GM12878 (cell line): ENCODE results near the gene OSM. TPM values are rescaled to one million over a fixed set of nuclear protein-coding genes. Genes with fewer than 3 reads are reported as not detected.

Experiments used
- ATAC-seq: fragments of 200-7000 bp; cut with Tn5 transposase; 3 replicates; pipeline ENCODE4 v1.9.1; 2020; ENCODE audit warnings: mild to moderate bottlenecking, moderate library complexity
- BruUV-seq: library from RNA; stranded (reverse); fragments of 400-500 nt; replicated peaks from 2 replicates; lab custom pipeline; 2021; lab: Mats Ljungman, UMichigan
- CTCF ChIA-PET: fragments of 300-600 bp; sonication (Branson Sonifier 250); formaldehyde crosslinking; extraction: SDS; loops from one replicate; lab custom pipeline; 2021; ENCODE audit warnings: inconsistent platforms; lab: Yijun Ruan, JAX
- POLR2A ChIA-PET: fragments of 350-600 bp; formaldehyde crosslinking; extraction: SDS; loops from one replicate; lab custom pipeline; 2021; ENCODE audit warnings: inconsistent platforms; lab: Charles Lee
- RAD21 ChIA-PET: fragments of 300-600 bp; sonication (Branson Sonifier 250); formaldehyde crosslinking; loops from one replicate; lab custom pipeline; 2023; ENCODE audit warnings: antibody characterized with exemption; ENCODE audit not compliant: unreplicated experiment; lab: Charles Lee
- SMC1A ChIA-PET: fragments of 300-600 bp; sonication (Branson Sonifier 250); formaldehyde crosslinking; loops from one replicate; lab custom pipeline; 2023; ENCODE audit not compliant: unreplicated experiment, uncharacterized antibody; lab: Charles Lee
- DNase-seq: peaks from one replicate; pipeline ENCODE4 v3.0.0-alpha.2; 2011; ENCODE audit warnings: low read depth, low spot score
- FAIRE-seq: peaks from 3 replicates; lab custom pipeline; 2011; peaks lifted over from hg19 to GRCh38; lab: Jason Lieb, UNC
- H2AFZ ChIP-seq: 2 replicates; pipeline ENCODE4 v1.6.0; 2011; ENCODE audit warnings: low read depth, low read length, control low read depth; ENCODE audit not compliant: control insufficient read depth
- H3K27ac ChIP-seq: 2 replicates; pipeline ENCODE4 v1.5.1; 2011; ENCODE audit warnings: control low read depth; ENCODE audit not compliant: control insufficient read depth, insufficient read depth
- H3K27me3 ChIP-seq, 2 experiments: replicated peaks in 1 of 2; 2 replicates each; pipeline versions ENCODE4 v1.6.0 to v1.6.1; 2011; ENCODE audit warnings: low read length in 1 of 2; ENCODE audit not compliant: control insufficient read depth in 2 of 2, insufficient read depth in 2 of 2
- H3K36me3 ChIP-seq, 2 experiments: 2 replicates each; pipeline ENCODE4 v1.5.1; 2011; ENCODE audit warnings: low read length in 1 of 2; ENCODE audit not compliant: control insufficient read depth in 2 of 2, insufficient read depth in 2 of 2
- H3K4me1 ChIP-seq: 2 replicates; pipeline ENCODE4 v1.6.1; 2011; ENCODE audit warnings: mild to moderate bottlenecking, low read length, moderate library complexity, mixed read lengths; ENCODE audit not compliant: control insufficient read depth, insufficient read depth
- H3K4me2 ChIP-seq: 2 replicates; pipeline ENCODE4 v1.6.0; 2011; ENCODE audit warnings: control low read depth; ENCODE audit not compliant: control insufficient read depth, insufficient read depth
- H3K4me3 ChIP-seq: fragments of 200-600 bp; sonication (generic); 2 replicates; pipeline ENCODE4 v1.5.1; 2016
- H3K79me2 ChIP-seq: 2 replicates; pipeline ENCODE4 v1.6.0; 2011; ENCODE audit warnings: low read length; ENCODE audit not compliant: control insufficient read depth, insufficient read depth
- H3K9ac ChIP-seq: 2 replicates; pipeline ENCODE4 v1.8.0; 2011; ENCODE audit warnings: low read length, control low read depth, mixed read lengths; ENCODE audit not compliant: control insufficient read depth, insufficient read depth
- H3K9me3 ChIP-seq: replicated peaks from 3 replicates; pipeline ENCODE4 v1.5.1; 2011; ENCODE audit warnings: mild to moderate bottlenecking, low read length; ENCODE audit not compliant: control insufficient read depth, insufficient read depth
- H4K20me1 ChIP-seq: 2 replicates; pipeline ENCODE4 v1.6.0; 2011; ENCODE audit not compliant: control insufficient read depth, insufficient read depth
- MEF2B ChIP-seq: fragments of 450-650 bp; IDR thresholded peaks from 2 replicates; pipeline ENCODE4 v1.6.1; 2018; ENCODE audit warnings: mild to moderate bottlenecking, moderate library complexity; ENCODE audit not compliant: partially characterized antibody, poor library complexity, severe bottlenecking
- SRF ChIP-seq, 2 experiments: IDR thresholded peaks; 2 replicates each; pipeline ENCODE4 v1.6.1; 2011; ENCODE audit warnings: low read depth in 2 of 2, low read length in 2 of 2, mild to moderate bottlenecking in 1 of 2, moderate library complexity in 1 of 2
- WGBS: methylation state at CpG from one replicate; pipeline ENCODE4 v1.1.6; 2016; ENCODE audit warnings: low lambda C conversion rate; ENCODE audit not compliant: insufficient replicate concordance, insufficient coverage; ENCODE audit errors: missing lambda C conversion rate; 5-methylcytosine and 5-hydroxymethylcytosine counted together
- in situ Hi-C: fragments of 300-500 bp; cut with MboI; formaldehyde crosslinking; loops from 9 replicates; pipeline ENCODE4 v1.14.3; 2018; ENCODE audit warnings: mixed read lengths
- intact Hi-C: fragments of 100-400 bp; cut with micrococcal nuclease; formaldehyde crosslinking; loops from one replicate; pipeline ENCODE4 v1.14.2; 2022; ENCODE audit not compliant: unreplicated experiment
- polyA plus RNA-seq, 11 experiments: library from polyadenylated mRNA; depleted of rRNA in 4 of 11; unstranded in 6 of 11; stranded (reverse) in 5 of 11; fragments of >200 nt; fragmentation: Nextera tagmentation in 4 of 11; fragmentation: Illumina TruSeq in 1 of 11; extraction: Ambion mirVana in 4 of 11; extraction: Trizol in 1 of 11; gene quantifications; 1 replicate in 1 of 11; 2 replicates in 10 of 11; pipeline versions ENCODE4 v1.2.1 to v1.2.3, GENCODE V29; 2011 to 2016; ENCODE audit warnings: inconsistent platforms in 2 of 11, missing spikeins in 2 of 11, low read depth in 1 of 11
- total RNA-seq, 4 experiments: library from RNA; depleted of rRNA in 3 of 4; stranded (reverse); fragments of >200 nt in 3 of 4; fragmentation: Illumina TruSeq in 1 of 4; extraction: Trizol in 1 of 4; gene quantifications; 2 replicates each; pipeline versions ENCODE4 v1.2.1 to v1.2.3, GENCODE V29; 2013 to 2021
- TF ChIP-seq, protein P1 (sequence below): fragments of 450-650 bp; IDR thresholded peaks from 2 replicates; pipeline ENCODE4 v1.6.1; 2016; ENCODE audit warnings: mild to moderate bottlenecking

The OSM gene
- total and polyA plus RNA-seq, 10 of the 15 experiments (the other 5 are each of a cell fraction or from before 2014, with no cell fraction given) = 0.06 to 1.4 (median 0.59) TPM

DNA sequence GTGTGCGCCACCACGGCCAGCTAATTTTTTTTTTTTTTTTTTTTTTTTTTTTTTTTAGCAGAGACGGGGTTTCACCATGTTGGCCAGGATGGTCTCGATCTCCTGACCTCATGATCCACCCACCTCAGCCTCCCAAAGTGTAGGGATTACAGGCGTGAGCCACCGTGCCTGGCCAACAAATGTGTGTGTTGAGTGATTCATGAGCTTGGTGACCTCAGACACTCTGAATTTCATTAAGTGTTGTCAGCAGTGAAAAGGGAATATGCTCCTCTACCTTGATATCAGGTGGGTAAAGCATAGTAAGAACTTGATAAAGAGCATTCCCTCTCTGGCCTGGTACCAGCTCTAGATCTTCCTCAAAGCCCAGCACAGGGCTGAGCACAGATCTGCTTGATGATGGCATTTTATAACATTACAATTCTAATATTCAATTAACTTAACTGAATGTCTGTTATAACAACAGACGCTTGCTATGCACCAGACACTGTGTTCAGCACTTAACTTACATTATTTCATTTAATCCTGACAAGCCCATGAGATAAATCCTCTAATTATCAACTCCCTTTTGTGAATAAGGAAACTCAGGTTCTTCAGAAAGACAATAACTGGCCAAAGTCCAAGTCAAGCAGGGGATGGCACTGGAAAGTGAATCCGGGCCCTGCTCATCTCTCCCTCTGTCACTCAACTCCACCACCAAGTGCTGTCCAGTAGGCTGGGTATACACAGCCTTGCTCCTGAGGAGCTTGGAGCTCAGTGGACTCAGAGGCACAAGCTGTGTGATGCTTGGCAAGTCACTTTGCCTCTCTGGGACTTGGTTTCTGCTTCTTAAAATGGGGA is 47.1 kb upstream of the OSM start:
- ChIA-PET CTCF (interaction anchor here (0.9 to 18.4 kb wide), 6 partner anchors 9 to 25 kb away, joined by 4 to 177 read pairs (median 11); partner anchors contain the start of genes CASTOR1 and TBC1D10A), POLR2A (interaction anchor here (0.6 to 16.1 kb wide), 9 partner anchors 8 to 847 kb away, joined by 3 to 198 read pairs (median 3); partner anchors contain the start of gene TBC1D10A), RAD21 (interaction anchor here (1.1 to 4.2 kb wide), 7 partner anchors 9 to 110 kb away, joined by 3 to 23 read pairs (median 4); partner anchors contain the start of genes CASTOR1, CCDC157, SF3A1 and TBC1D10A), SMC1A (interaction anchor here (1.2 to 4.2 kb wide), 6 partner anchors 11 to 430 kb away, joined by 3 to 36 read pairs (median 4); partner anchors contain the start of genes CASTOR1 and TBC1D10A)
- FAIRE-seq (no peak), DNase-seq (no peak), ATAC-seq (no peak)
- in situ Hi-C loops (no loop called here), intact Hi-C loops (no loop called here)
- WGBS = 86% methylated on average over 5 of the region's 8 CpGs
- H4K20me1 ChIP-seq = no peaks in the 10 kb centered on the region
- H3K4me3 ChIP-seq = no peak overlapping the region
- peak overlapping the region; percentile 80 for H3K27ac ChIP-seq
- no peaks in the 10 kb centered on the region for H3K9me3 ChIP-seq
- no TSS peak for BruUV-seq
- peaks cover 66% of the 10 kb centered on the region for H3K79me2 ChIP-seq
- H3K4me2 ChIP-seq = no peak overlapping the region; the same call in 1 of the 2 replicates
- H3K27me3 ChIP-seq = no peaks in the 10 kb centered on the region
- H2AFZ ChIP-seq = no peak overlapping the region
- TF ChIP-seq, protein P1, sequence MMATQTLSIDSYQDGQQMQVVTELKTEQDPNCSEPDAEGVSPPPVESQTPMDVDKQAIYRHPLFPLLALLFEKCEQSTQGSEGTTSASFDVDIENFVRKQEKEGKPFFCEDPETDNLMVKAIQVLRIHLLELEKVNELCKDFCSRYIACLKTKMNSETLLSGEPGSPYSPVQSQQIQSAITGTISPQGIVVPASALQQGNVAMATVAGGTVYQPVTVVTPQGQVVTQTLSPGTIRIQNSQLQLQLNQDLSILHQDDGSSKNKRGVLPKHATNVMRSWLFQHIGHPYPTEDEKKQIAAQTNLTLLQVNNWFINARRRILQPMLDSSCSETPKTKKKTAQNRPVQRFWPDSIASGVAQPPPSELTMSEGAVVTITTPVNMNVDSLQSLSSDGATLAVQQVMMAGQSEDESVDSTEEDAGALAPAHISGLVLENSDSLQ = peak; percentile 60; the same call in 1 of the 2 replicates
- TF ChIP-seq MEF2B (no peak), SRF (IDR thresholded peaks at IDR 0.05; ENCODE audit: low read depth in 2 of 2, low read length in 2 of 2) (no peak)
- H3K36me3 ChIP-seq = peaks cover 0 to 6% of the 10 kb centered on the region in 2 experiments; a peak in 2 of 4 replicates
- peak overlapping the region; percentile 38; the same call in 1 of the 2 replicates for H3K9ac ChIP-seq
- H3K4me1 ChIP-seq = peaks cover 73% of the 10 kb centered on the region
